Activated CD4-positive, CD25-positive, alpha-beta regulatory T cell treated with anti-CD3 and anti-CD28 coated beads, Interleukin-2, amount 50 U/mL, for 16 hours (primary cell): ENCODE results near the gene EXOC3L4.

Experiments
- DNase-seq: peaks from one replicate; pipeline ENCODE4 v3.0.0-alpha.2; 2020; ENCODE audit warnings: low read depth, low spot score

Gene EXOC3L4

GRCh38 chr14:103070971-103071542 is 23.5 kb upstream of the EXOC3L4 start:
- DNase-seq: no peak

GRCh38 chr14:103071544-103072251 is 22.8 kb upstream of the EXOC3L4 start:
- no peak for DNase-seq

GRCh38 chr14:103072595-103073366 is 21.7 kb upstream of the EXOC3L4 start:
- DNase-seq: no peak

GRCh38 chr14:103073367-103073875 is 21.1 kb upstream of the EXOC3L4 start:
- DNase-seq: no peak

GRCh38 chr14:103073876-103074728 is 20.4 kb upstream of the EXOC3L4 start:
- no peak for DNase-seq

GRCh38 chr14:103074729-103075367 is 19.7 kb upstream of the EXOC3L4 start:
- DNase-seq: no peak

- DNase-seq: peak; percentile 45
Measured at GRCh38 chr14:103078420-103078749, 16.1 kb upstream of the EXOC3L4 start.

GRCh38 chr14:103078860-103079587 is 15.5 kb upstream of the EXOC3L4 start:
- no peak for DNase-seq

GRCh38 chr14:103081951-103082350 is 12.6 kb upstream of the EXOC3L4 start:
- DNase-seq: no peak

- no peak for DNase-seq
Measured at GRCh38 chr14:103084021-103084919, 10.3 kb upstream of the EXOC3L4 start, which contains the start of gene LBHD2. Gene LBHD2, plus strand, starts transcription at chr14:103084210. Its CDS starts 1,803 bp downstream, at chr14:103086013.

GRCh38 chr14:103085106-103086091 is 9.1 kb upstream of the EXOC3L4 start:
- no peak for DNase-seq

- no peak for DNase-seq
Measured at GRCh38 chr14:103086771-103087342, 7.7 kb upstream of the EXOC3L4 start.

- no peak for DNase-seq
Measured at GRCh38 chr14:103087343-103087835, 7.1 kb upstream of the EXOC3L4 start.

GRCh38 chr14:103088921-103089320 is 5.6 kb upstream of the EXOC3L4 start:
- DNase-seq: no peak

GRCh38 chr14:103089386-103090335 is 4.9 kb upstream of the EXOC3L4 start:
- DNase-seq: no peak

GRCh38 chr14:103090481-103091020 is 4.0 kb upstream of the EXOC3L4 start:
- DNase-seq: no peak
